Activated CD4-positive, alpha-beta T cell treated with anti-CD3 and anti-CD28 coated beads for 4 hours (primary cell): ENCODE measurements around the gene CRB2.

Experiments used
- DNase-seq, 2 donors: peaks; one replicate each; pipeline ENCODE4 v3.0.0-alpha.2; 2020

Gene CRB2

GRCh38 chr9:123424552-123425225 lies 68.7 kb downstream of the CRB2 start:
- DNase-seq, result no peak

- DNase-seq, result no peak
These were observed 69.3 kb downstream of the CRB2 start for GRCh38 chr9:123425261-123425821.

- no peak for DNase-seq
These were observed 69.9 kb downstream of the CRB2 start for GRCh38 chr9:123425836-123426365.

GRCh38 chr9:123426406-123426805 lies 70.4 kb downstream of the CRB2 start:
- DNase-seq, result no peak
